Transverse colon (tissue), 4 donors: Measurements from ENCODE around the gene TEDDM1. TPM values are rescaled to one million over a fixed set of nuclear protein-coding genes. Genes with fewer than 3 reads are reported as not detected.

ENCODE experiments used
- DNase-seq: peaks from one replicate; pipeline ENCODE4 v3.0.0-alpha.2; 2019
- H3K27ac ChIP-seq, 4 donors: fragments of 200-600 bp; sonication (generic); 2 replicates each; pipeline ENCODE4 v1.5.1; 2016 to 2018; ENCODE audit warnings: inconsistent platforms in 4 of 4
- H3K27me3 ChIP-seq: fragments of 200-600 bp; sonication (generic); 2 replicates; pipeline ENCODE4 v1.5.1; 2017; ENCODE audit warnings: inconsistent platforms
- H3K36me3 ChIP-seq, 4 donors: fragments of 200-600 bp; sonication (generic); 2 replicates each; pipeline ENCODE4 v1.5.1; 2017 to 2019; ENCODE audit warnings: inconsistent platforms in 4 of 4
- H3K4me1 ChIP-seq, 4 donors: fragments of 200-600 bp; sonication (generic); 2 replicates each; pipeline ENCODE4 v1.5.1; 2017 to 2020; ENCODE audit warnings: inconsistent platforms in 4 of 4
- H3K4me3 ChIP-seq, 4 donors: fragments of 200-600 bp; sonication (generic); 1 replicate in 1 of 4; 2 replicates in 3 of 4; pipeline versions ENCODE4 v1.5.1 to v1.6.1; 2017 to 2019; ENCODE audit warnings: inconsistent platforms in 4 of 4
- H3K9me3 ChIP-seq, 2 donors: fragments of 200-600 bp; sonication (generic); 2 replicates each; pipeline ENCODE4 v1.5.1; 2017 to 2019; ENCODE audit warnings: inconsistent platforms in 2 of 2
- CTCF ChIP-seq, 5 experiments: fragments of 200-600 bp in 3 of 5; fragments of 450-650 bp in 2 of 5; sonication (generic) in 3 of 5; IDR thresholded peaks; 1 replicate in 2 of 5; 2 replicates in 3 of 5; pipeline ENCODE4 v1.5.1; 2016 to 2017; ENCODE audit warnings: antibody characterized with exemption in 5 of 5, inconsistent platforms in 3 of 5, mild to moderate bottlenecking in 2 of 5, moderate library complexity in 1 of 5
- EP300 ChIP-seq: sonication (generic); formaldehyde crosslinking; IDR thresholded peaks from one replicate; pipeline ENCODE4 v1.6.1; 2017; ENCODE audit warnings: antibody characterized with exemption, low read depth
- POLR2A ChIP-seq: fragments of 450-650 bp; IDR thresholded peaks from one replicate; pipeline ENCODE4 v1.6.1; 2016; ENCODE audit warnings: antibody characterized with exemption, mild to moderate bottlenecking, moderate library complexity
- POLR2AphosphoS5 ChIP-seq, 3 donors: sonication (generic); formaldehyde crosslinking; IDR thresholded peaks; one replicate each; pipeline ENCODE4 v1.6.1; 2016; ENCODE audit warnings: antibody characterized with exemption in 3 of 3
- WGBS, 2 donors: methylation state at CpG; one replicate each; pipeline ENCODE4 v1.1.5; 2018; ENCODE audit warnings: low coverage in 1 of 2; 5-methylcytosine and 5-hydroxymethylcytosine counted together
- in situ Hi-C, 4 donors: fragments of 200-750 bp; cut with MboI; loops; one replicate each; pipeline versions ENCODE4 v1.15.0 to v1.15.1; 2017; ENCODE audit warnings: low sequenced_read_pairs in 3 of 4, low pct_ligation_motif_present in 1 of 4, low pct_unique_long_range_greater_than_20kb in 1 of 4
- intact Hi-C: fragments of 100-400 bp; cut with DNase I; formaldehyde crosslinking; loops from one replicate; pipeline ENCODE4 v1.15.1; 2023; ENCODE audit warnings: low total_unique reads
- total RNA-seq, 4 donors: library from RNA; depleted of rRNA; stranded (reverse); fragments of >200 nt; gene quantifications; one replicate each; pipeline ENCODE4 v1.1.0, GENCODE V29; 2016

The TEDDM1 gene
- total RNA-seq, 4 donors from 2014 or later: not detected

DNA sequence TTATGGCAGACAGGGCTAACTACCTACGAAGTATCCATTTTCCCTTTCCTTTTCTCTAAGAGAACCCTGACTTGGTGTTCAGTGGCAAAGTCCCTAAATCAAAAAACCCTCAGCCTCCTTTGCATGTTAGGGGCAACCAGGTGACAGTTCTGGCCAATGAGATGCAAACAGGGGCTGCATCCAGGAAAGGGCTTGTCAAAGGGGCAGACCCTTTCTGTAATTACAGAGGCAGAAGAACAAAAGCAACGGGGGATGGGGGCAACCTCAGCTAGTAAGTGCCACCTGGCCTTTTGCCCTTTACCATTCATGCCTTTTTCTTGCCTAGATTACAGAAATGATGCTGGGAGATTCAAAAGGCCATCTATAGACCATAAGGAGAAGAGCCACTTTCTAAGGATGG, 43.3 kb downstream of the TEDDM1 start:
- Histone ChIP-seq H3K9me3 (no peaks in the 10 kb centered on the region), H3K4me1 (peaks cover 0 to 2% (median 0%) of the 10 kb centered on the region in 4 donors), H3K27me3 (no peaks in the 10 kb centered on the region), H3K4me3 (no peak overlapping the region), H3K36me3 (no peaks in the 10 kb centered on the region), H3K27ac (no peak overlapping the region)
- no peak for TF ChIP-seq POLR2A
- TF ChIP-seq EP300: no peak
- no peak for TF ChIP-seq POLR2AphosphoS5 (IDR thresholded peaks at IDR 0.05)
- no peak for TF ChIP-seq CTCF (IDR thresholded peaks at IDR 0.05)
- in situ Hi-C loops: no loop called here
- DNase-seq: no peak
- WGBS, 2 donors: 60 to 67% methylated on average over 1 to 2 of the region's 2 CpGs
- intact Hi-C loops: no loop called here

DNA sequence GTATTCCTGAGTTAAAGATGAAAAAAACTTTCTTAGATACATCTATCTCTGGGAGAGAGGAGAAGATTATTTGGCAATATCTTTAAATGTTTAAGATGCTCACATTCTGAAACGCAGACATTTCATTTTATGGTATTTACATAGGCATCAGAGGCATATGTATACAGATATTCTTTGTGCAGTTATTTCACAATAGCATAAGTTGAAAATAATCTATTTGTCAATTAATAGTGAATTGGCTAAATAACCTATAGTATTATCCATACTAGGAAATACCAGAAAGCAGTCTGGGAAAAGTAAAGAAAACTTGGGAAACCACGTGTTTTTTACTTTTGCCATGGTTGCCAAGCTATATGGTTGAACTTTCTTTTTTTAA, 44.8 kb downstream of the TEDDM1 start:
- Histone ChIP-seq H3K27me3 (no peaks in the 10 kb centered on the region), H3K36me3 (no peaks in the 10 kb centered on the region), H3K9me3 (no peaks in the 10 kb centered on the region), H3K27ac (no peak overlapping the region), H3K4me1 (peaks cover 0 to 2% (median 0%) of the 10 kb centered on the region in 4 donors), H3K4me3 (no peak overlapping the region)
- 59 to 67% methylated on average over 2 of the region's 2 CpGs for WGBS, 2 donors
- in situ Hi-C loops (no loop called here), intact Hi-C loops (no loop called here)
- DNase-seq: no peak
- TF ChIP-seq POLR2AphosphoS5 (IDR thresholded peaks at IDR 0.05): no peak
- no peak for TF ChIP-seq CTCF (IDR thresholded peaks at IDR 0.05)
- no peak for TF ChIP-seq POLR2A
- no peak for TF ChIP-seq EP300

DNA sequence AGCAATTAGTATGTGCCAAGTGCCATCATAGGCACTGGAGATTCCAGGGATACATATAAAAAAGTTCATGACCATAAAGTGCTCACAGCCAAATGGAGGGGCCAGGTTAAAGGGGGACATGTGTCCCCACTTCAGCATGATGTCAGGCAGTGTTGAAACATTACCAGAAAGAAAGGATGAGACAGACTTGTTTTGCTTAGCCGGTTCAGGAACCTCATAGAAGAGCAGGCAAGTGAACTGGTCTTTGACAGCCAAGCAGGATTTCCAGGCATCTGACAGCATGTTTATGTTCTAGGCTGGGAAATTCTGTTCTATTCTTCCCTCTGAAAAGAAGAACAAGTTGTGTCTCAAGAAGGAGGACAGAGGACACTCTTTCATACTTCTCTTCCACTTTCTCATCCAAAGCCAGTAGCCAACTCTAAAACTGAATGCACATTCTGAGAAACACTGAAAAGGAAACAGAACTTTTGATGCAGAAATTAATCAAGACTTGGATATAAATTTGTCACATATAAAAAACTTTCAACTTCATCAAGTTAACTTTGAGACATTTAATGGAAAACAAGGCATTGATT, 48.6 kb downstream of the TEDDM1 start:
- Histone ChIP-seq H3K27me3 (no peaks in the 10 kb centered on the region), H3K36me3 (no peaks in the 10 kb centered on the region), H3K4me1 (peaks cover 0 to 5% (median 0%) of the 10 kb centered on the region in 4 donors), H3K4me3 (no peak overlapping the region), H3K27ac (peak overlapping the region in 1 of 4 donors; percentile 21), H3K9me3 (no peaks in the 10 kb centered on the region)
- intact Hi-C loops: no loop called here
- DNase-seq: no peak
- WGBS, 2 donors: 62 to 80% methylated on average over 1 of the region's 1 CpG
- in situ Hi-C loops: no loop called here
- no peak for TF ChIP-seq POLR2A
- peak; percentile 53 for TF ChIP-seq EP300
- peak; percentile 28 to 55 (median 52) for TF ChIP-seq POLR2AphosphoS5 (IDR thresholded peaks at IDR 0.05)
- TF ChIP-seq CTCF (IDR thresholded peaks at IDR 0.05): no peak

GRCh38 chr1:182350839-182351238, 49.6 kb downstream of the TEDDM1 start:
- Histone ChIP-seq H3K4me3 (no peak overlapping the region), H3K27ac (peak overlapping the region in 1 of 4 donors; percentile 7), H3K9me3 (no peaks in the 10 kb centered on the region), H3K36me3 (no peaks in the 10 kb centered on the region), H3K27me3 (no peaks in the 10 kb centered on the region), H3K4me1 (peaks cover 0 to 6% (median 0%) of the 10 kb centered on the region in 4 donors)
- DNase-seq: no peak
- TF ChIP-seq POLR2A: no peak
- peak in 2 of 3 donors; percentile 49 to 54 for TF ChIP-seq POLR2AphosphoS5 (IDR thresholded peaks at IDR 0.05)
- intact Hi-C loops: no loop called here
- WGBS, 2 donors: 82% methylated on average over 2 of the region's 2 CpGs; no CpG with 5 or more reads in 1 of the 2 donors
- in situ Hi-C loops: no loop called here
